Activated CD8-positive, alpha-beta memory T cell treated with anti-CD3 and anti-CD28 coated beads, Interleukin-2, amount 50 U/mL, for 48 hours (primary cell): Measurements from ENCODE around the gene OR1J2.

ENCODE experiments used
- DNase-seq: peaks from one replicate; pipeline ENCODE4 v3.0.0-alpha.2; 2020

The OR1J2 gene

GRCh38 chr9:122552812-122553211 lies 42.2 kb downstream of the OR1J2 start, which contains the start of gene OR1N2:
Gene OR1N2, plus strand, starts transcription at chr9:122553112. Its CDS starts 100 bp downstream, at chr9:122553212.
- DNase-seq = no peak
